ENCODE results near the gene TBXA2R.

GRCh38 chr19:3648037-3648905 is 41.6 kb upstream of the TBXA2R start:
- TF ChIP-seq CTCF (IDR thresholded peaks at IDR 0.05; ENCODE audit: poor library complexity) (no peak), EZH2 (IDR thresholded peaks at IDR 0.05; ENCODE audit: borderline replicate concordance) (no peak), EZH2phosphoT487 (IDR thresholded peaks at IDR 0.05; ENCODE audit: low read depth, severe bottlenecking, unreplicated experiment) (no peak)
